A549 (cell line): ENCODE results near the gene SLC16A3. TPM values are rescaled to one million over a fixed set of nuclear protein-coding genes. Genes with fewer than 3 reads are reported as not detected.

Source experiments
- ATAC-seq, 2 experiments: fragments of 200-7000 bp in 1 of 2; fragments of >200 bp in 1 of 2; cut with Nextera tagmentation in 1 of 2; cut with Tn5 transposase in 1 of 2; 3 replicates each; pipeline versions ENCODE4 v1.8.0 to v1.9.1; 2018 to 2020; ENCODE audit warnings: mild to moderate bottlenecking in 1 of 2, moderate library complexity in 1 of 2
- CTCF ChIA-PET: fragments of 300-600 bp; sonication (Branson Sonifier 250); formaldehyde crosslinking; extraction: SDS; loops from one replicate; lab custom pipeline; 2021; ENCODE audit warnings: antibody characterized with exemption, inconsistent platforms; lab: Yijun Ruan, JAX
- POLR2A ChIA-PET: fragments of 350-600 bp; formaldehyde crosslinking; extraction: SDS; loops from one replicate; lab custom pipeline; 2021; ENCODE audit warnings: antibody characterized with exemption, inconsistent platforms; lab: Yijun Ruan, JAX
- DNase-seq, 2 experiments: peaks; one replicate each; pipeline versions ENCODE4 v3.0.0 to v3.0.0-alpha.2; 2011 to 2016; ENCODE audit warnings: low read depth in 1 of 2, low spot score in 1 of 2
- FAIRE-seq: peaks from 2 replicates; lab custom pipeline; 2011; peaks lifted over from hg19 to GRCh38; lab: Jason Lieb, UNC
- H3K27ac ChIP-seq, 2 experiments: fragments of >200 bp; sonication (Bioruptor Twin); formaldehyde crosslinking; 3 replicates each; pipeline ENCODE4 v1.5.1; 2016 to 2017
- H3K4me1 ChIP-seq: fragments of >200 bp; sonication (Bioruptor Twin); formaldehyde crosslinking; 3 replicates; pipeline ENCODE4 v1.6.1; 2016
- H3K4me2 ChIP-seq: fragments of >200 bp; sonication (Bioruptor Twin); formaldehyde crosslinking; 3 replicates; pipeline ENCODE4 v1.6.1; 2016
- H3K4me3 ChIP-seq: fragments of >200 bp; sonication (Bioruptor Twin); formaldehyde crosslinking; 3 replicates; pipeline ENCODE4 v1.5.1; 2016
- H3K9me3 ChIP-seq: fragments of >200 bp; sonication (Bioruptor Twin); formaldehyde crosslinking; 3 replicates; pipeline ENCODE4 v1.6.1; 2016
- BCL3 ChIP-seq: fragments of >200 bp; sonication (Bioruptor Twin); formaldehyde crosslinking; IDR thresholded peaks from 3 replicates; pipeline ENCODE4 v1.6.1; 2016
- CTCF ChIP-seq: fragments of >200 bp; sonication (Bioruptor Twin); formaldehyde crosslinking; IDR thresholded peaks from 3 replicates; pipeline ENCODE4 v1.5.1; 2016
- ELK1 ChIP-seq: fragments of 150-350 bp; IDR thresholded peaks from 2 replicates; pipeline ENCODE4 v1.6.1; 2014; ENCODE audit warnings: low read depth, mild to moderate bottlenecking, low read length
- EP300 ChIP-seq, 2 experiments: fragments of >200 bp; sonication (Bioruptor Twin); formaldehyde crosslinking; IDR thresholded peaks; 2 replicates in 1 of 2; 3 replicates in 1 of 2; pipeline ENCODE4 v1.6.1; 2016 to 2017
- HES2 ChIP-seq: fragments of >200 bp; sonication (Bioruptor Twin); formaldehyde crosslinking; IDR thresholded peaks from 2 replicates; pipeline ENCODE4 v1.6.1; 2016
- HMGXB4 ChIP-seq: fragments of 250-450 bp; sonication (Bioruptor Pico); IDR thresholded peaks from 2 replicates; pipeline ENCODE4 v1.5.0; 2021; ENCODE audit warnings: mild to moderate bottlenecking, moderate library complexity, borderline replicate concordance
- HOXA7 ChIP-seq: fragments of 250-450 bp; sonication (Bioruptor Pico); IDR thresholded peaks from 2 replicates; pipeline ENCODE4 v1.5.0; 2020; ENCODE audit warnings: mild to moderate bottlenecking, moderate library complexity
- HOXB13 ChIP-seq: fragments of 250-450 bp; sonication (Bioruptor Pico); IDR thresholded peaks from 2 replicates; pipeline ENCODE4 v1.5.0; 2020; ENCODE audit warnings: low read depth, mild to moderate bottlenecking, moderate library complexity
- NFE2L2 ChIP-seq: fragments of 150-350 bp; conservative IDR thresholded peaks from 2 replicates; pipeline ENCODE4 v1.6.1; 2014; ENCODE audit warnings: low read length
- NPAS2 ChIP-seq: fragments of 250-450 bp; sonication (Bioruptor Pico); IDR thresholded peaks from 2 replicates; pipeline ENCODE4 v1.8.0; 2022; ENCODE audit warnings: mild to moderate bottlenecking, moderate library complexity, borderline replicate concordance
- NR3C1 ChIP-seq: fragments of >200 bp; sonication (Bioruptor Twin); formaldehyde crosslinking; IDR thresholded peaks from 3 replicates; pipeline ENCODE4 v1.6.1; 2017
- PBX3 ChIP-seq: IDR thresholded peaks from 2 replicates; pipeline ENCODE4 v1.6.1; 2012
- RAD21 ChIP-seq, 2 experiments: fragments of >200 bp in 1 of 2; sonication (Bioruptor Twin) in 1 of 2; formaldehyde crosslinking in 1 of 2; IDR thresholded peaks in 1 of 2; conservative IDR thresholded peaks in 1 of 2; 2 replicates in 1 of 2; 3 replicates in 1 of 2; pipeline ENCODE4 v1.6.1; 2012 to 2018; ENCODE audit warnings: inconsistent platforms in 1 of 2
- RNF2 ChIP-seq: fragments of 200-600 bp; sonication (generic); IDR thresholded peaks from 2 replicates; pipeline ENCODE4 v1.6.1; 2016; ENCODE audit warnings: low read depth, mild to moderate bottlenecking, antibody characterized with exemption, moderate library complexity, borderline replicate concordance
- SMC3 ChIP-seq: fragments of >200 bp; sonication (Bioruptor Twin); formaldehyde crosslinking; IDR thresholded peaks from 3 replicates; pipeline ENCODE4 v1.6.1; 2018; ENCODE audit warnings: inconsistent platforms
- TP53 ChIP-seq: fragments of 250-450 bp; sonication (Bioruptor Pico); IDR thresholded peaks from 2 replicates; pipeline ENCODE4 v1.5.0; 2021; ENCODE audit warnings: mild to moderate bottlenecking, moderate library complexity
- USF2 ChIP-seq: fragments of 450-650 bp; IDR thresholded peaks from 2 replicates; pipeline ENCODE4 v1.6.1; 2014; ENCODE audit warnings: antibody characterized with exemption
- ZC3H11A ChIP-seq: fragments of 450-650 bp; IDR thresholded peaks from 2 replicates; pipeline ENCODE4 v1.6.1; 2014; ENCODE audit warnings: antibody characterized with exemption, mild to moderate bottlenecking
- ZFP36 ChIP-seq: fragments of 450-650 bp; IDR thresholded peaks from 2 replicates; pipeline ENCODE4 v1.6.1; 2014; ENCODE audit warnings: borderline replicate concordance; ENCODE audit not compliant: partially characterized antibody
- WGBS: methylation state at CpG from one replicate; pipeline ENCODE4 v1.1.6; 2017; ENCODE audit errors: missing lambda C conversion rate; 5-methylcytosine and 5-hydroxymethylcytosine counted together
- polyA plus RNA-seq, 4 experiments: library from polyadenylated mRNA; depleted of rRNA in 3 of 4; stranded (reverse); fragments of >200 nt; fragmentation: RNase III in 1 of 4; extraction: RNeasy Plus Mini Kit Qiagen cat#74134 plus additional on column Dnase treatment in 1 of 4; gene quantifications; 2 replicates in 3 of 4; 3 replicates in 1 of 4; pipeline ENCODE4 v1.2.3, GENCODE V29; 2011 to 2017

The SLC16A3 gene
- polyA plus RNA-seq, 2 of the 4 experiments (the other 2 are of a cell fraction): 28.6 to 90.9 TPM

GRCh38 chr17:82217530-82218204 lies 11.2 kb upstream of the SLC16A3 start (continued):
- TF ChIP-seq HOXB13 (CRISPR knock-in tag) (peak; percentile 77; the same call in 1 of the 2 replicates), NR3C1 (no peak), BCL3 (no peak), ELK1 (no peak)

- ChIA-PET CTCF (interaction anchor here (0.6 to 4.4 kb wide), 7 partner anchors 11 to 104 kb away, joined by 3 to 28 read pairs (median 4); partner anchors contain the start of gene SLC16A3), POLR2A (interaction anchor here (2.3 kb wide), 1 partner anchor 10 kb away, joined by 8 read pairs; the partner anchor contains the start of gene SLC16A3)
- Histone ChIP-seq H3K4me3 (no peak overlapping the region), H3K9me3 (no peaks in the 10 kb centered on the region), H3K4me2 (peak overlapping the region; percentile 63; the same call in 1 of the 3 replicates), H3K4me1 (peaks cover 56% of the 10 kb centered on the region), H3K27ac (peak overlapping the region; percentile 96)
- FAIRE-seq (no peak), ATAC-seq (no peak), DNase-seq (no peak)
- no peak for TF ChIP-seq HES2
- TF ChIP-seq CTCF: no peak
- WGBS: 90% methylated on average over 27 of the region's 32 CpGs
Measured at GRCh38 chr17:82218349-82219075, 10.3 kb upstream of the SLC16A3 start.

GRCh38 chr17:82219083-82219482 lies 9.8 kb upstream of the SLC16A3 start:
- H3K4me1 ChIP-seq: peaks cover 50% of the 10 kb centered on the region
- H3K27ac ChIP-seq: peak overlapping the region; percentile 96; a peak in 5 of 6 replicates
- no peak overlapping the region for H3K4me3 ChIP-seq
- FAIRE-seq (no peak), DNase-seq (no peak), ATAC-seq (no peak)
- 91% methylated on average over 6 of the region's 7 CpGs for WGBS
- ChIA-PET POLR2A (interaction anchor here (2.3 kb wide), 1 partner anchor 10 kb away, joined by 8 read pairs; the partner anchor contains the start of gene SLC16A3), CTCF (interaction anchor here (0.6 to 4.4 kb wide), 8 partner anchors 8 to 103 kb away, joined by 3 to 28 read pairs (median 4); partner anchors contain the start of gene SLC16A3)
- TF ChIP-seq SMC3 (no peak), NFE2L2 (no peak), EP300 (IDR thresholded peaks at IDR 0.05) (no peak), NPAS2 (CRISPR knock-in tag) (no peak), HOXA7 (CRISPR knock-in tag) (no peak), ZFP36 (no peak), PBX3 (no peak), HMGXB4 (CRISPR knock-in tag) (no peak), ZC3H11A (no peak), RNF2 (no peak), RAD21 (conservative IDR thresholded peaks at IDR 0.05 in 1 of 2, IDR thresholded peaks at IDR 0.05 in 1 of 2) (no peak), HES2 (no peak), TP53 (CRISPR knock-in tag) (no peak), USF2 (no peak)
- H3K4me2 ChIP-seq: no peak overlapping the region
- H3K9me3 ChIP-seq: no peaks in the 10 kb centered on the region
